ENCODE measurements around the gene ALKBH4.

- TF ChIP-seq CTCF (IDR thresholded peaks at IDR 0.05) (no peak), POLR2A (IDR thresholded peaks at IDR 0.05) (no peak)
Observed at GRCh38 chr7:102425639-102426267, 38.9 kb downstream of the ALKBH4 start.

Measured in uterus (tissue), 2 donors.